ENCODE measurements around the gene NEB. TPM values are rescaled to one million over a fixed set of nuclear protein-coding genes. Genes with fewer than 3 reads are reported as not detected.
A peak's percentile ranks its signal among the peaks of the same experiment; 100 is the strongest.
"Not testable (repeated sequence)": the region's sequence is repeated elsewhere in the genome, so short reads cannot be mapped to it uniquely, and the experiment has no call there.

The NEB gene
- total RNA-seq, 1 experiment from 2014 or later: not detected

GRCh38 chr2:151614606-151615306, 119.5 kb downstream of the NEB start:
- Histone ChIP-seq H3K4me3 (no peak overlapping the region), H3K36me3 (no peaks in the 10 kb centered on the region), H3K9me3 (no peaks in the 10 kb centered on the region), H3K27me3 (no peaks in the 10 kb centered on the region)
- no peak for DNase-seq

GRCh38 chr2:151614159-151614558, 120.1 kb downstream of the NEB start:
- H3K9me3 ChIP-seq: no peaks in the 10 kb centered on the region
- H3K4me3 ChIP-seq: no peak overlapping the region
- H3K27me3 ChIP-seq: no peaks in the 10 kb centered on the region
- DNase-seq: no peak
- H3K36me3 ChIP-seq: no peaks in the 10 kb centered on the region

GRCh38 chr2:151611351-151611750, 122.9 kb downstream of the NEB start:
- Histone ChIP-seq H3K4me3 (no peak overlapping the region), H3K36me3 (no peaks in the 10 kb centered on the region), H3K27me3 (no peaks in the 10 kb centered on the region), H3K9me3 (no peaks in the 10 kb centered on the region)
- DNase-seq: no peak

DNA sequence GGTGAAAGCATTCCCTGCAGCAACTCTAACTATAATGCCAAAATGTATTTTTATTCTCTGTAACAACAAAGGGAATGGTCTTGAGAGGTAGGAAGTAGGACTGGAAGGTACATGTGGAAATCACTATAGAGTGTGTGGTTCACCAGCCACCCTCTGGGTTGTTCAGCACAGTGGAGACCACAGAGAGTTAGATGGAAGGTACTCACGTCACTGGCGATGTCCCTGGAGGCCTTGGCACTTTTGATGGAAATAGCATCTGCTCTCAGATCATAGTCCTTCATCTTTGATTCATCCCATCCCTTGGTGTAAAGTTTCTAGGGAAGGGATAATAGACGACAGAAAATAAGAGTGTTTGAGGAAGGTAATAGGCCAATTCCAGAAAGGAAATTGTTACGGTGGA, 124.0 kb downstream of the NEB start:
- DNase-seq: no peak
- Histone ChIP-seq H3K36me3 (no peaks in the 10 kb centered on the region), H3K27me3 (no peaks in the 10 kb centered on the region), H3K9me3 (no peaks in the 10 kb centered on the region), H3K4me3 (no peak overlapping the region)

GRCh38 chr2:151609705-151610104, 124.6 kb downstream of the NEB start:
- H3K27me3 ChIP-seq: no peaks in the 10 kb centered on the region
- no peak for DNase-seq
- H3K9me3 ChIP-seq: no peaks in the 10 kb centered on the region
- H3K36me3 ChIP-seq: no peaks in the 10 kb centered on the region
- H3K4me3 ChIP-seq: no peak overlapping the region

DNA sequence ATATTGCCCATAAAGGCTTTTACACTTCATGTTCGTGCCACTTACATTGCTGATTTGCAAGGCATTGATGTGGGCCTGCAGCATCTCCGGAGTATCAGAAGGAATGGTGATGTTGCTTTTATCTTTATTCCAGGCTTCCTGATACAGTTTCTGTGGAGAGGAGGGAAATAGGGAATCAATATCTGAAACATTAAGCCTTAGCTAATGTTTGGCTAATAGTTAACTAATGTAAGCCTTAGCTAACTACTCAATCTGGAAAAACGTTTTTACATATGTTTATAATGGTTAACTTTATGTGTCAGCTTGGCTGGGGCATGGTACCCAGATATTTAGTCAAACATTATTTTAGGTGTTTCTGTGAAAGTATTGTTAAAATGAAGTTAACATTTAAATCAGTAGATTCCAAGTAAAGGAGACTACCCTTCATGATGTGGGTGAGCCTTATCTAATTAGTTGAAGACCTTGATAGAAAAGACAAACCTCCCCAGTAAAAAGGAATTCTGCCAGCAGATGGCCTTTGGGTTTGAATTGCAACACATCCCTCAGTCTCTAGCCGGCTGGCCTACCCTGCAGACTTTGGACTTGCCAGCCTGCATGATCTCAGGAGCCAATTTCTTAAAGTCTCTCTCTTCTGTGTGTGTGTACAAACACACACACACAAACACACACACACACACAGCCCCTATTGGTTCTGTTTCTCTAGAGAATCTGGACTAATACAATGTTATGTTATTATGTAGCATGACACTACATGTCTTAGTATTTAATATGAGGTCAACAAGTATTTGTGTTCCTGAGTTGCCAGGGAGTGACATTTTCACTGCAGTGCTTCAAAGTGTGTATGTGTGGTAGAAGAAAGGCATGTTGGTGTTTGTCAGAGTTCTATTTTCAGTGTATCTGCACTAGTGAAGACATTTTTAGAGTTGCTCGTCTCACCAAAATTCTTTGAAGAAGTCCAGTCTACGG, 126.5 kb downstream of the NEB start:
- not testable (repeated sequence) for H3K27me3 ChIP-seq, H3K9me3 ChIP-seq, H3K4me3 ChIP-seq, H3K36me3 ChIP-seq, DNase-seq

- not testable (repeated sequence) for DNase-seq, H3K4me3 ChIP-seq, H3K36me3 ChIP-seq, H3K27me3 ChIP-seq, H3K9me3 ChIP-seq
Measured at GRCh38 chr2:151603530-151603929, 130.7 kb downstream of the NEB start.

DNA sequence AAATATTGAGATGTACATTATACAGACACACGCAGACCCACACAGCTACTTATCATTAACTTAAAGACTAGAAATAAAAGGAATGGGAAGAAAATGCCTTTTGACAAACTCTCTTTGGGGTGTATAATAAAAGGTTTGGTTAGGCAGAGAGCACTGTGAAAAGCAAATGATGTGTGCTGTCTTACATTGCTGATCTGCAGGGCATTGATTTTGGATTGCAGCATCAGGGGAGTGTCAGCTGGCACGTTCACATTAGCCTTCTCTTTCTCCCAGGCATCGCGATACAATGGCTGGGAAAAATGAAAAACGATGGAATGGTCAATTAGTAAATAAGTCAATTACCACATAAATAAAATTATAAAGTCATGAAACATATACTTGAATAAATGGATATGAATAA, 131.9 kb downstream of the NEB start:
- not testable (repeated sequence) for H3K36me3 ChIP-seq, H3K4me3 ChIP-seq, DNase-seq, H3K9me3 ChIP-seq, H3K27me3 ChIP-seq

DNA sequence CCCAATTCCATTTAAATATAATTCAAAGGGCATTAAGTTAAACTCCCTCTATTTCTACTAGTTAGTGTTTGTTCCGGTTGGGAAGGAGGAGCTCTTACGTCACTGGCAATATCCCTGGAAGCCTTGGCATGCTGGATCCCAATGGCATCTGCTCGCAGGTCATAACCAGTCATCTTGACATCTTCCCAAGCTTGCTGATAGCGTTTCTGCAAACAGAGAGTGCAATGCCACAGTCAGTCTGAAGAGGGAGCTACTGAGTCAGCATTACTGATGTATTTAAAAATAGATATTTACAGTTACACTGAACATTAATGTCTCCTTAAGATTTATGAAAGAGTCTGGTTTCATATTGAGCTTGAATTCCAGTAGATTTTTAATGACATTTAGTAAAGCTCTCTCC, 132.5 kb downstream of the NEB start:
- not testable (repeated sequence) for H3K27me3 ChIP-seq, DNase-seq, H3K9me3 ChIP-seq, H3K4me3 ChIP-seq, H3K36me3 ChIP-seq

DNA sequence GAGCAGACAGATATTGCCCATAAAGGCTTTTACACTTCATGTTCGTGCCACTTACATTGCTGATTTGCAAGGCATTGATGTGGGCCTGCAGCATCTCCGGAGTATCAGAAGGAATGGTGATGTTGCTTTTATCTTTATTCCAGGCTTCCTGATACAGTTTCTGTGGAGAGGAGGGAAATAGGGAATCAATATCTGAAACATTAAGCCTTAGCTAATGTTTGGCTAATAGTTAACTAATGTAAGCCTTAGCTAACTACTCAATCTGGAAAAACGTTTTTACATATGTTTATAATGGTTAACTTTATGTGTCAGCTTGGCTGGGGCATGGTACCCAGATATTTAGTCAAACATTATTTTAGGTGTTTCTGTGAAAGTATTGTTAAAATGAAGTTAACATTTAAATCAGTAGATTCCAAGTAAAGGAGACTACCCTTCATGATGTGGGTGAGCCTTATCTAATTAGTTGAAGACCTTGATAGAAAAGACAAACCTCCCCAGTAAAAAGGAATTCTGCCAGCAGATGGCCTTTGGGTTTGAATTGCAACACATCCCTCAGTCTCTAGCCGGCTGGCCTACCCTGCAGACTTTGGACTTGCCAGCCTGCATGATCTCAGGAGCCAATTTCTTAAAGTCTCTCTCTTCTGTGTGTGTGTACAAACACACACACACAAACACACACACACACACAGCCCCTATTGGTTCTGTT, 137.2 kb downstream of the NEB start:
- H3K4me3 ChIP-seq, DNase-seq, H3K27me3 ChIP-seq, H3K36me3 ChIP-seq, H3K9me3 ChIP-seq: not testable (repeated sequence)

GRCh38 chr2:151591908-151592255, 142.4 kb downstream of the NEB start:
- H3K36me3 ChIP-seq, H3K9me3 ChIP-seq, H3K4me3 ChIP-seq, DNase-seq, H3K27me3 ChIP-seq: not testable (repeated sequence)

- H3K36me3 ChIP-seq, H3K27me3 ChIP-seq, H3K4me3 ChIP-seq, H3K9me3 ChIP-seq: not testable (repeated sequence)
- peak; percentile 64 for DNase-seq
Measured at GRCh38 chr2:151591250-151591907, 142.9 kb downstream of the NEB start.

DNA sequence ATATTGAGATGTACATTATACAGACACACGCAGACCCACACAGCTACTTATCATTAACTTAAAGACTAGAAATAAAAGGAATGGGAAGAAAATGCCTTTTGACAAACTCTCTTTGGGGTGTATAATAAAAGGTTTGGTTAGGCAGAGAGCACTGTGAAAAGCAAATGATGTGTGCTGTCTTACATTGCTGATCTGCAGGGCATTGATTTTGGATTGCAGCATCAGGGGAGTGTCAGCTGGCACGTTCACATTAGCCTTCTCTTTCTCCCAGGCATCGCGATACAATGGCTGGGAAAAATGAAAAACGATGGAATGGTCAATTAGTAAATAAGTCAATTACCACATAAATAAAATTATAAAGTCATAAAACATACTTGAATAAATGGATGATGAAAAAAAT, 153.0 kb downstream of the NEB start:
- H3K9me3 ChIP-seq, H3K27me3 ChIP-seq, DNase-seq, H3K4me3 ChIP-seq, H3K36me3 ChIP-seq: not testable (repeated sequence)

GRCh38 chr2:151580697-151581096, 153.6 kb downstream of the NEB start:
- DNase-seq, H3K4me3 ChIP-seq, H3K27me3 ChIP-seq, H3K36me3 ChIP-seq, H3K9me3 ChIP-seq: not testable (repeated sequence)

- H3K27me3 ChIP-seq: no peaks in the 10 kb centered on the region
- H3K36me3 ChIP-seq: no peaks in the 10 kb centered on the region
- no peak overlapping the region for H3K4me3 ChIP-seq
- no peaks in the 10 kb centered on the region for H3K9me3 ChIP-seq
- DNase-seq: no peak
Measured at GRCh38 chr2:151577116-151577515, 157.2 kb downstream of the NEB start.

- no peak for DNase-seq
- no peaks in the 10 kb centered on the region for H3K27me3 ChIP-seq
- H3K9me3 ChIP-seq: no peaks in the 10 kb centered on the region
- no peak overlapping the region for H3K4me3 ChIP-seq
- H3K36me3 ChIP-seq: no peaks in the 10 kb centered on the region
Measured at GRCh38 chr2:151576080-151576479, 158.2 kb downstream of the NEB start.

- peak; percentile 16 for DNase-seq
- no peaks in the 10 kb centered on the region for H3K9me3 ChIP-seq
- no peak overlapping the region for H3K4me3 ChIP-seq
Measured at GRCh38 chr2:151575338-151575737, 158.9 kb downstream of the NEB start.

More at GRCh38 chr2:151575338-151575737, 158.9 kb downstream of the NEB start:
- Histone ChIP-seq H3K36me3 (no peaks in the 10 kb centered on the region), H3K27me3 (no peaks in the 10 kb centered on the region)

All from MG63 (cell line).